HG03432 (cell line): Measurements from ENCODE around the gene RADIL.
A peak's percentile ranks its signal among the peaks of the same experiment; 100 is the strongest.
"Not testable (repeated sequence)": the region's sequence is repeated elsewhere in the genome, so short reads cannot be mapped to it uniquely, and the experiment has no call there.

Source experiments
- ATAC-seq: cut with Tn5 transposase; IDR thresholded peaks from one replicate; pipeline ENCODE4 v1.9.1; 2021; ENCODE audit warnings: mild to moderate bottlenecking, moderate library complexity; ENCODE audit not compliant: unreplicated experiment

RADIL gene

GRCh38 chr7:4809666-4810065 lies 73.8 kb downstream of the RADIL start:
- ATAC-seq = no peak

- ATAC-seq = no peak
Observed at GRCh38 chr7:4809091-4809591, 74.4 kb downstream of the RADIL start.

DNA sequence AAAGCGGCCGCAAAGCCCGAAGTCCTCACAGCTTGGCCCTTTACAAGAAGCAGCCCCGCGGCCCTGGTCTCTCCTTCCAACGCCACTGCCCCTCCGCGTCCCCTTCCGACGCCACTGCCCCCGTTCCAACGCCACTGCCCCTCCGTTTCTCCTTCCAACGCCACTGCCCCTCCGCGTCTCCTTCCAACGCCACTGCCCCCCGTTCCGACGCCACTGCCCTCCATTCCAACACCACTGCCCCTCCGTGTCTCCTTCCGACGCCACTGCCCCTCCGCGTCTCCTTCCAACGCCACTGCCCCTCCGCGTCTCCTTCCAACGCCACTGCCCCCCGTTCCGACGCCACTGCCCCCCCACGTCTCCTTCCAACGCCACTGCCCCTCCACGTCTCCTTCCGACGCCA lies 75.0 kb downstream of the RADIL start:
- no peak for ATAC-seq

DNA sequence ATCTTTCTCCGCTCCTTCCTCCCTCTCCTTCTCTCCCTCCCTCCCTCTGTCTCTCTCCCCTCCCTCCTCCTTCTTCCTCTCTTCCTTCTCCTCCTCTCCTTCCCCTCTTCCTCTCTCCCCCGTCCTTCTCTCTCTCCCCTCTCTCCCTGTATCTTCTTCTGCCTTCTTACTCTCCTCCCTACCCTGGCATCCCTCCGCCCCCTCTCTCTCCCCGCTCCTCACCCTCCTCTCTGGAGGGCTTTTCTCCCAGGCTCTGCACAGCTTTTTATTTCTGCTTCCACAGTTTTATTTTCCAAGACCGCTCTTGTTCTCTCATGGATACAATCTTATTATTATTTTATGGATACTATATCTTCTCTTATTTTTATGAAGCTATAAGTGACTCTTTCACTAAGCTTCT lies 75.5 kb downstream of the RADIL start:
- no peak for ATAC-seq

- no peak for ATAC-seq
Observed at GRCh38 chr7:4807598-4808016, 75.9 kb downstream of the RADIL start.

- no peak for ATAC-seq
Observed at GRCh38 chr7:4806983-4807597, 76.4 kb downstream of the RADIL start.

GRCh38 chr7:4805984-4806300 lies 77.6 kb downstream of the RADIL start:
- no peak for ATAC-seq

- ATAC-seq = no peak
Observed at GRCh38 chr7:4805110-4805983, 78.2 kb downstream of the RADIL start.

DNA sequence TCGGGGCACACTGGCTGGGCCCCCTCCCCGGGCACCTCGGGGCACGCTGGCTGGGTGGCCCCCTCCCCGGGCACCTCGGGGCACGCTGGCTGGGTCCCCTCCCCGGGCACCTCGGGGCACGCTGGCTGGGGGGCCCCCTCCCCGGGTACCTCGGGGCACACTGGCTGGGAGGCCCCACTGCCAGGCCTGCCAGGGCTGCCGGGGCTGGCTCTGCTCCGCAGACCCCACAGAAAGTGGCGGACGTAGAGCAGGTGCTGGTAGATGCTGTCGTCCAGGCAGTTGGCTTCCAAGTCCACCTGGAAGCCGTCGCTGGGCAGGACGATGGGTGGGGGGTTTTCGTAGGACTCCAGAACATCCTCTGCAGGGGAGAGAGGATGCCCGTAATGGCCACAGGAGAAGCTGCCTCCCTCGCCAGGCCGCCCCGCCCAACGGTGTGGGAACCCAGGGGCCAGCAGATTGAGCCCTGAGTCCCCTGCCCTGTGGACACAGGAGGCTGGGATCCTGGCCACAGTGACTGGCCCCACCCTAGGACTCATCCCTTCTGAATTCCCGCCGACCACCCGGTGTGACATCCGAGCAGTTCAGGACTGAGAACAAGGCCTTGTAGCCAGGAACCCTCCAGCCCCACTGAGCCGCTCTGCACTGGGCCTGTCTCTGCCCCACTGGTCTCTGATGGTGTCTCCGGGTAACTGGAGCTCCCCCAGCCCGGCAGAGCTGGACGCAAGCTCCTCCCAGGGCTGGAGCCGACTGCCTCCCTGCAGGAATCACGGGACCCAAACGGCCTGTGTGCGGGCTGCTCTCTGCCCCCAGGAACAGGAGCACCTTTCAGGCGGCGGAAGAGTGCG lies 79.9 kb downstream of the RADIL start:
- no peak for ATAC-seq

DNA sequence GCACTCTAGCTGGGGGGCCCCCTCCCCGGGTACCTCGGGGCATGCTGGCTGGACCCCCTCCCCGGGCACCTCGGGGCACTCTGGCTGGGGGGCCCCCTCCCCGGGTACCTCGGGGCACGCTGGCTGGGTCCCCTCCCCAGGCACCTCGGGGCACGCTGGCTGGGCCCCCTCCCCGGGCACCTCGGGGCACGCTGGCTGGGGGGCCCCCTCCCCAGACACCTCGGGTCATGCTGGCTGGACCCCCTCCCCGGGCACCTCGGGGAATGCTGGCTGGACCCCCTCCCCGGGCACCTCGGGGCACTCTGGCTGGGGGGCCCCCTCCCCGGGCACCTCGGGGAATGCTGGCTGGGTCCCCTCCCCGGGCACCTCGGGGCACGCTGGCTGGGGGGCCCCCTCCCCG lies 80.9 kb downstream of the RADIL start:
- ATAC-seq = not testable (repeated sequence)

DNA sequence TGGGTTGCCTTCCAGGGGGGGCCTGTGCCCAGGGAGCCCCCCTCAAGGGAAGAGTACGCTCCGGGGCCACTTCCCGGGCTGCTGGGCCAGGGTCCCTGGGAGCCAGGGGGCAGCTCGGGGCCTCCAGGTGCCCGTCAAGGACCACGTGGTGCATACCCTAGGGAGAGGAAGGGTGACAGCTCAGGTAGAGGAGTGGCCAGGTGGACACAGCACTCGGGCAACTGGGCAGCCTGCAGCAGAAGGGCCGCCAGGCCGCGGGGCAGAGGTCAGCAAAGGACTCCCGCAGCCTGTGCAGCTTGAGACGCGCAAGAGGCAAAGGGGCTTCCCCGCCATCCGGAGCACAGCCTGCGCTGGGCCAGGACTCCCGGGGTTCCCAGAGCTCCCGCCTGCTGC lies 81.7 kb downstream of the RADIL start:
- no peak for ATAC-seq

- ATAC-seq = no peak
Observed at GRCh38 chr7:4800926-4801838, 82.3 kb downstream of the RADIL start.

GRCh38 chr7:4800487-4800886 lies 83.0 kb downstream of the RADIL start:
- no peak for ATAC-seq

- no peak for ATAC-seq
Observed at GRCh38 chr7:4799508-4800268, 83.8 kb downstream of the RADIL start.

GRCh38 chr7:4798706-4799235 lies 84.7 kb downstream of the RADIL start:
- ATAC-seq = no peak

DNA sequence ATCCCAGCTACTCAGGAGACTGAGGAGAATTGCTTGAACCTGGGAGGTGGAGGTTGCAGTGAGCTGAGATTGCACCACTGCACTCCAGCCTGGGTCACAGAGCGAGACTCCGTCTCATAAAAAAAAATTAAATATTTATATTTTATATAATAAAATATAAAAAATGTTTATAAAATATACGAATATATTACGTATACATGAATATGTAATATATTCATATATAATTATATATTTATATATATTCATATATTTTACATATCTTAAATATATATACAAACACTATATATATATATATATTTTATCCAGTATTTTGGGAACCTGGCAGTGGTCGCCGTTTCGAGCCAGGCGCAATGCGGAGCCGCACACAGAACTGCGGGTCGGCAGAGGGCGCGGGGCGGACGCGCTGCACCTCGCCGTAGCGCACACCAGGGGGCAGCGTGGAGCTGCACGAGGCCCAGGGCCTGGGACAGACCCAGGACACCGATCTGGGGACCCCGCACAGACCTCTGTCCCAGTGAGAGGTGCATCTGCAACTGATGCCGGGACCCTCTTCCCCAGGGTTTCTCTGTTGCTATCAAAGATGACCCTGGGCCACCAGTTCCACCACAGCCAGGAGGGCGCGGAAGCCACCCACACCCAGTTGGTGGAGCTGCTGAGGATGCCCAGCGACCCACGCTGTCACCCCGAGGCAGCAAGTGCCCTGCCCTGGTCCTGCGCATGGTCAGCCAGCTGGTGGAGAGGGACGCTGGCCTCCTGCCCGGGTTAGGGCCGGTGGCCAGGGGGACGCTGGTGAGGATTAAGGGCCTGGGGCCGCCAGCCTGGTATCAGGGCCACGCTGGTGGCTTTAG lies 85.4 kb downstream of the RADIL start:
- ATAC-seq = peak; percentile 84

GRCh38 chr7:4796453-4796852 lies 87.1 kb downstream of the RADIL start:
- no peak for ATAC-seq

GRCh38 chr7:4794591-4795350 lies 88.7 kb downstream of the RADIL start:
- no peak for ATAC-seq
